Measurements from ENCODE around the gene SORL1. TPM values are rescaled to one million over a fixed set of nuclear protein-coding genes. Genes with fewer than 3 reads are reported as not detected.

Gene SORL1
- total and polyA plus RNA-seq, 2 of the 13 experiments (the other 11 are each of a cell fraction or from before 2014, with no cell fraction given) = 21.3 to 148 TPM

- intact Hi-C loops (cut with micrococcal nuclease; ENCODE audit: unreplicated experiment) = no loop called here
- H3K36me3 ChIP-seq (replicated peaks in 1 of 2; ENCODE audit: control insufficient read depth in 1 of 2, insufficient read depth in 2 of 2, low read length in 2 of 2) = peaks cover 0 to 8% of the 10 kb centered on the region in 2 experiments; a peak in 1 of 5 replicates
- peaks cover 100% of the 10 kb centered on the region for H3K4me1 ChIP-seq (ENCODE audit: insufficient read depth, low read length)
- ChIA-PET CTCF (ENCODE audit: low intra/inter-chr PET ratio, low total read pairs) (no interaction called here), POLR2A (interaction anchor here (2.4 to 2.6 kb wide), 2 partner anchors 9 to 103 kb away, joined by 8 to 11 read pairs; partner anchors contain the start of gene SORL1)
- H3K4me3 ChIP-seq (replicated peaks in 1 of 3; ENCODE audit: insufficient read depth in 1 of 3, low read depth in 2 of 3, low read length in 3 of 3) = peak overlapping the region in 1 of 3 experiments; percentile 57; a peak in 2 of 6 replicates
- 15% methylated on average over 4 of the region's 4 CpGs for WGBS (ENCODE audit: low lambda C conversion rate)
- FAIRE-seq (peak; percentile 23), ATAC-seq (peak; percentile 51), DNase-seq (ENCODE audit: low spot score) (peak; percentile 76)
- no TSS peak for BruUV-seq (replicated peaks)
- no peaks in the 10 kb centered on the region for H3K9me3 ChIP-seq (ENCODE audit: low read length)
- H3K4me2 ChIP-seq (ENCODE audit: low read depth, low read length) = peak overlapping the region; percentile 83
- H4K20me1 ChIP-seq (ENCODE audit: insufficient read depth, low read length) = peaks cover 10% of the 10 kb centered on the region
- peaks cover 91% of the 10 kb centered on the region for H3K79me2 ChIP-seq (ENCODE audit: insufficient read depth, low read length)
- H2AFZ ChIP-seq (ENCODE audit: low read length) = no peak overlapping the region
- H3K27me3 ChIP-seq (ENCODE audit: control insufficient read depth in 1 of 2, insufficient read depth in 2 of 2, low read length in 2 of 2) = no peaks in the 10 kb centered on the region
- H3K9ac ChIP-seq (ENCODE audit: insufficient read depth, low read depth, low read length) = peak overlapping the region; percentile 51
- peak overlapping the region; percentile 79 for H3K27ac ChIP-seq (ENCODE audit: extremely low read length, insufficient read depth, low read length)
- in situ Hi-C loops (cut with HindIII; ENCODE audit: extremely low pct_ligation_motif_present, low pct_unique_long_range_greater_than_20kb) = no loop called here
- TF ChIP-seq SMYD3 (CRISPR knock-in tag; IDR thresholded peaks at IDR 0.05) (no peak), NFATC3 (CRISPR knock-in tag; IDR thresholded peaks at IDR 0.05) (no peak), ATF7 (IDR thresholded peaks at IDR 0.05) (peak; percentile 55), ATF7 (CRISPR knock-in tag; IDR thresholded peaks at IDR 0.05) (peak; percentile 72; the same call in 1 of the 2 replicates), ZGPAT (CRISPR knock-in tag; IDR thresholded peaks at IDR 0.05) (peak; percentile 18; the same call in 1 of the 2 replicates), BCL6 (CRISPR knock-in tag; IDR thresholded peaks at IDR 0.05) (peak; percentile 70), ZBTB7A (CRISPR knock-in tag; IDR thresholded peaks at IDR 0.05) (no peak), ISL2 (CRISPR knock-in tag; IDR thresholded peaks at IDR 0.05) (peak; percentile 34; the same call in 1 of the 2 replicates), KMT2A (CRISPR knock-in tag; IDR thresholded peaks at IDR 0.05) (no peak), POLR2G (IDR thresholded peaks at IDR 0.05; ENCODE audit: low read depth, low read length) (0 out of 2 replicates have a peak, but pooled peaks have one; percentile 24), ZNF891 (CRISPR knock-in tag; IDR thresholded peaks at IDR 0.05) (no peak), PPARG (CRISPR knock-in tag; conservative IDR thresholded peaks at IDR 0.05) (peak; percentile 59), SOX5 (CRISPR knock-in tag; IDR thresholded peaks at IDR 0.05; ENCODE audit: borderline replicate concordance) (peak; percentile 67), ZNF510 (CRISPR knock-in tag; IDR thresholded peaks at IDR 0.05; ENCODE audit: low read depth) (no peak), ZNF660 (CRISPR knock-in tag; IDR thresholded peaks at IDR 0.05; ENCODE audit: borderline replicate concordance, low read depth) (no peak), DPF2 (CRISPR knock-in tag; IDR thresholded peaks at IDR 0.05; ENCODE audit: borderline replicate concordance, low read depth) (peak; percentile 44; the same call in 1 of the 2 replicates)
- TF ChIP-seq, protein P1, sequence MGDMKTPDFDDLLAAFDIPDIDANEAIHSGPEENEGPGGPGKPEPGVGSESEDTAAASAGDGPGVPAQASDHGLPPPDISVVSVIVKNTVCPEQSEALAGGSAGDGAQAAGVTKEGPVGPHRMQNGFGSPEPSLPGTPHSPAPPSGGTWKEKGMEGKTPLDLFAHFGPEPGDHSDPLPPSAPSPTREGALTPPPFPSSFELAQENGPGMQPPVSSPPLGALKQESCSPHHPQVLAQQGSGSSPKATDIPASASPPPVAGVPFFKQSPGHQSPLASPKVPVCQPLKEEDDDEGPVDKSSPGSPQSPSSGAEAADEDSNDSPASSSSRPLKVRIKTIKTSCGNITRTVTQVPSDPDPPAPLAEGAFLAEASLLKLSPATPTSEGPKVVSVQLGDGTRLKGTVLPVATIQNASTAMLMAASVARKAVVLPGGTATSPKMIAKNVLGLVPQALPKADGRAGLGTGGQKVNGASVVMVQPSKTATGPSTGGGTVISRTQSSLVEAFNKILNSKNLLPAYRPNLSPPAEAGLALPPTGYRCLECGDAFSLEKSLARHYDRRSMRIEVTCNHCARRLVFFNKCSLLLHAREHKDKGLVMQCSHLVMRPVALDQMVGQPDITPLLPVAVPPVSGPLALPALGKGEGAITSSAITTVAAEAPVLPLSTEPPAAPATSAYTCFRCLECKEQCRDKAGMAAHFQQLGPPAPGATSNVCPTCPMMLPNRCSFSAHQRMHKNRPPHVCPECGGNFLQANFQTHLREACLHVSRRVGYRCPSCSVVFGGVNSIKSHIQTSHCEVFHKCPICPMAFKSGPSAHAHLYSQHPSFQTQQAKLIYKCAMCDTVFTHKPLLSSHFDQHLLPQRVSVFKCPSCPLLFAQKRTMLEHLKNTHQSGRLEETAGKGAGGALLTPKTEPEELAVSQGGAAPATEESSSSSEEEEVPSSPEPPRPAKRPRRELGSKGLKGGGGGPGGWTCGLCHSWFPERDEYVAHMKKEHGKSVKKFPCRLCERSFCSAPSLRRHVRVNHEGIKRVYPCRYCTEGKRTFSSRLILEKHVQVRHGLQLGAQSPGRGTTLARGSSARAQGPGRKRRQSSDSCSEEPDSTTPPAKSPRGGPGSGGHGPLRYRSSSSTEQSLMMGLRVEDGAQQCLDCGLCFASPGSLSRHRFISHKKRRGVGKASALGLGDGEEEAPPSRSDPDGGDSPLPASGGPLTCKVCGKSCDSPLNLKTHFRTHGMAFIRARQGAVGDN (CRISPR knock-in tag; IDR thresholded peaks at IDR 0.05) = peak; percentile 47; the same call in 1 of the 2 replicates
Measured at GRCh38 chr11:121460941-121461514, 8.9 kb downstream of the SORL1 start.

Data from HepG2 (cell line).